Measurements from ENCODE around the gene HORMAD2.

Gene HORMAD2

DNA sequence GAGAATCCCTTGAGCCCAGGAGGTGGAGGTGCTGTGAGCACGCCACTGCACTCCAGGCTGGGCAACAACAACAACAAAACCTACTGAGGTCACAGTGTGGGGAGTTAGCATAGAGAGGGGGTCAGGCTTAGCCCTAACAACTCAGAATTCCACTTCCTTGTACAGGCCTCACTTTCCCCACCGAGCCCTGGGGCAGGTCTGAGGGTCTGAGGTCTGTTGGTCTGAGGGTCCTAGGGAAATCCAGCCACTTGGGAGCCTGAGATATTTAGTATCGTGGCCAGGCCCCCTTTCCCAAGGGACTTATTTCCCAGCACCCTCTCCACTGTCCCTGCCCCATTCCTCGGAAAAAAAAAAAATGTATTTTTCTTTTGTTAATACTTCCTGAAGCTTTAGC lies 34.8 kb upstream of the HORMAD2 start:
- TF ChIP-seq, protein P1, sequence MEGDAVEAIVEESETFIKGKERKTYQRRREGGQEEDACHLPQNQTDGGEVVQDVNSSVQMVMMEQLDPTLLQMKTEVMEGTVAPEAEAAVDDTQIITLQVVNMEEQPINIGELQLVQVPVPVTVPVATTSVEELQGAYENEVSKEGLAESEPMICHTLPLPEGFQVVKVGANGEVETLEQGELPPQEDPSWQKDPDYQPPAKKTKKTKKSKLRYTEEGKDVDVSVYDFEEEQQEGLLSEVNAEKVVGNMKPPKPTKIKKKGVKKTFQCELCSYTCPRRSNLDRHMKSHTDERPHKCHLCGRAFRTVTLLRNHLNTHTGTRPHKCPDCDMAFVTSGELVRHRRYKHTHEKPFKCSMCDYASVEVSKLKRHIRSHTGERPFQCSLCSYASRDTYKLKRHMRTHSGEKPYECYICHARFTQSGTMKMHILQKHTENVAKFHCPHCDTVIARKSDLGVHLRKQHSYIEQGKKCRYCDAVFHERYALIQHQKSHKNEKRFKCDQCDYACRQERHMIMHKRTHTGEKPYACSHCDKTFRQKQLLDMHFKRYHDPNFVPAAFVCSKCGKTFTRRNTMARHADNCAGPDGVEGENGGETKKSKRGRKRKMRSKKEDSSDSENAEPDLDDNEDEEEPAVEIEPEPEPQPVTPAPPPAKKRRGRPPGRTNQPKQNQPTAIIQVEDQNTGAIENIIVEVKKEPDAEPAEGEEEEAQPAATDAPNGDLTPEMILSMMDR (IDR thresholded peaks at IDR 0.05; ENCODE audit: insufficient read depth, low read depth, low read length, missing control alignments) = no peak
- H3K4me3 ChIP-seq (ENCODE audit: low read length) = no peak overlapping the region
- no peak for DNase-seq (ENCODE audit: low read depth)

DNA sequence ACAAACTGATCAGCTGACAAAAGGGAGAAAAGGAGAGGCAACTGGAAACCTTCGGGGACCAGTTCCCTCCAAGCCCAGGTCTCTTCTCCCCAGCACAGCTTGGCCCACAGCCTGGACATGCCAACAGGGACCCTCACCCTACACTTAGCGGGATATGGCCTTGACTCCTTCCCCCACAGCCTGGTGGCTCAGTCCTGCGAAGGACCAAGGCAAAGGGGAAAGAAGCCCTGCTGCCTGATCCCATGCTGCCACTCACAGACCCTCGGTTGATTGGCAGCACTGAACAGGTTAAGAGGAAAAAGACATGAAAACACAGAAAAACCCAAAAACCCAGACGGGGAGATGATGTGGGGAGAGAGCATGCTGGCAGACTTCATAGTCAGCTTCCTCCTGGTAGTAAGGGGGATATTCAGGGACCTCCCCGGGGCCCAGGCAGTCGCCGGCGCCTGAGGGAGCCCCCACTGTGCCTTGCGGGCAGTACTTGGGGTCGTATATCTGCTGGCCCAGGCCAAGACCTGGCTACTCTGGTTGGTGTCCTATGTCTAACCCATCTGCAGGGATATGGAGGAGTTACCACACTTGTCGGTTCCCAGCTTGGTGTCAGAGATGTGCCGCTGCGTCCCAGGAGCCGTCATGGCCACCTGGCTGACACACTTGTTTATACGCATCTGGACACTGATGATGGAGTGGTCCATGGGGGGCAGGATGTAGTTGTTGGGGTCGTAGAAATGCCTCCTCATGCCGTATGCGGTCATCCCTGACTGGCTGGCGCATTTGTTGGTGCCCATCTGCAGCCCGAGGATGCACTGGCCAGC lies 34.2 kb upstream of the HORMAD2 start:
- H3K4me3 ChIP-seq (ENCODE audit: low read length) = no peak overlapping the region
- no peak for DNase-seq (ENCODE audit: low read depth)
- TF ChIP-seq, protein P1 (IDR thresholded peaks at IDR 0.05; ENCODE audit: insufficient read depth, low read depth, low read length, missing control alignments) = no peak

DNA sequence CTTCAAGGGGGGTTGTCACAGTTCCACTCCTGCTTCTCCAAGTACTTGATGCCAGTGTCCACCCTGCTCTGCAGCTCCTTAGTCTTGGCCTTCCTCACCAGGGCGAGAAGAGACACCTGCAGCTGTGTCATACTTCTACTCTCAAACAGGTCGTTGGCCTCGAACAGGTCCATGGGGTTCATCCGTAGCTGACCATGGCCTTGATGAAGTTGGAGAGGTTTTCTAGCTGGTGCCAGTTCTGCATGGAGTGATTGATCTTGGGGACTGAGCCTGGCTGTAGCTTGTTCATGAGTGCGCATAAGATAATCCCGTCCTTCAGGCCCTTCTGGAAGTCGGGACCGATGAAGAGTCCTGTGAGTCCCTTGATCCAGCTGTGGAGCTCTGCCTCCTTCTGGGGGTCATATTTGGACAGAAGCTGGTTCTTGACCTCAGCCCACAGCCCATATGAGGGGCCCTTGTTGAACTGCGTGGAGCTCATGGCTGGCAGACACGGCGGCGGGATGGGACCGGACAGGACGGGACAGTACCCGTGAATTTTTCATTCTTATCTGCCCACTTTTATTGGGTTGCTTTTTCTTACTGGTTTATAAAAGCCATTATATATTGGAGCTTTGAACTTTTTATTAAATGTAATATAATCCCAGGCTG lies 33.4 kb upstream of the HORMAD2 start:
- TF ChIP-seq, protein P1 (IDR thresholded peaks at IDR 0.05; ENCODE audit: insufficient read depth, low read depth, low read length, missing control alignments) = no peak
- no peak for DNase-seq (ENCODE audit: low read depth)
- H3K4me3 ChIP-seq (ENCODE audit: low read length) = no peak overlapping the region

DNA sequence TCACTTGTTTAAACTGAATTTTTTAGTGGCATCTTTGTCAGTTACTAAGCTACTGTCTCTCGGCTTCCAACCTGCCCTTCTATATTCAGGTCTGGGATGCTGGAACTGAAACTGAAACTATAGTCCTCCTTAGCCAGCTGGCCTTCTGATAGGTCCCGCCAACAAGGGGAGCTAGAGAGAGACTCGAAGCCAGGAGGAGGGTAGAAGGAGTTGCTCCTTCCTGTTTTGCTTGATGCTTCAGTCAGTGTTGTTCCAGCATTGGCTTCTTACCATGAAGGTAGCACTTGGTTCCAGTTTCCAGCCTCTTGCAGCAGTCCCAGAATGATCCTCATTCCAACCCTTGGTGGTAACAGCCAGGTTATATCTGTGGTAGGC lies 32.9 kb upstream of the HORMAD2 start:
- no peak overlapping the region for H3K4me3 ChIP-seq (ENCODE audit: low read length)
- TF ChIP-seq, protein P1 (IDR thresholded peaks at IDR 0.05; ENCODE audit: insufficient read depth, low read depth, low read length, missing control alignments) = no peak
- no peak for DNase-seq (ENCODE audit: low read depth)

DNA sequence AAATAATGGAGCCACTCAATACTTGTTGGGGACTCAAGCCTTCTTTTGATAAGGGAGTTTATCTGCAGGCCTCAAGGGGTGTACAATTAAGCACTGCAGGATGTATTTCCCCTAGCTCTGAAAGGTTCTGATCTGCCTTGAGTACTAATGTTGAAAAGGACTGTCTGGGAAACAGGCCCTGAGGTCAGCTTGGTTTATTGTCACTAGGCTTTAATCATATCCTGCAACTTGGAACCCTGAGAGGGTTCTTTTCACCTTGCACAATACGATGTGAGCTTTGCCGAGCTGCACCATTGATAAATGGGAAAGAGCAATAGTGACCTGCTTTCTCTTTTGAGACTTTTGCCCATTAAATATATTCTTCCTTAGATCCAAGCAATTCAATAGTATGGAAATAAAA lies 31.6 kb upstream of the HORMAD2 start:
- DNase-seq (ENCODE audit: low read depth) = no peak
- no peak overlapping the region for H3K4me3 ChIP-seq (ENCODE audit: low read length)
- TF ChIP-seq, protein P1 (IDR thresholded peaks at IDR 0.05; ENCODE audit: insufficient read depth, low read depth, low read length, missing control alignments) = no peak

DNA sequence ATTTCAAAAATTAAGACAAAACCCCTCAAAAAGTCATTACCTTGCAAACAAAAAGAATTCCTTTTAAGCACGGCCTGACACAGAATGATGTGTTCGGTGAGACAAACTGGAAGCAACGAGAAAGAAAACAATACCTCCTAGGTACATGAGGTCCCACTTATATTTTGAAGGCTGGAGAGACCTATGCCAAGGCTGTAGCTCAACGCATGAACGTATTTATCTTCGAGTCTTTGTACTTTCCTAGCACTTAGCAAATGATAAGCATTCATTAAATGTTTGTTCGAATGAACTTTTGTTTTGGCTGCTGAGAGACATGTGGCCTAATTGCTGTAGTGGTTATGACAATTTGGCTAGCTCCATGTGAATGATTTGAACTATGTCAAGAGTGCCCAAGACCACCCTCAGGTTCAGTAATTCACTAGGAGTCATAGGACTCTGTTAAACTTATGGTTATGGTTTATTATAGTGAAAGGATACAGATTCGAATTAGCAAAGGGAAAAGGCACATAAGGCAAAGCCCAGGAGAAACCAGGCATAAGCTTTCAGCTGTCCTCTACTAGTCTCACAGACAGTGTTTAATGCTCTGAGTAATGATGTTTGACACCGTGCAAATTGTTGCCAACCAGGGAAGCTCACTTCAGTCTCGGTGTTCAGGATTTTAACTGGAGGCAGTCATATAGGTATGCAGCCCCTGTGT lies 26.0 kb upstream of the HORMAD2 start:
- no peak overlapping the region for H3K4me3 ChIP-seq (ENCODE audit: low read length)
- no peak for DNase-seq (ENCODE audit: low read depth)
- TF ChIP-seq, protein P1 (IDR thresholded peaks at IDR 0.05; ENCODE audit: insufficient read depth, low read depth, low read length, missing control alignments) = no peak
